Keratinocyte (primary cell): ENCODE results near the gene NR2E3. TPM values are rescaled to one million over a fixed set of nuclear protein-coding genes. Genes with fewer than 3 reads are reported as not detected.

ENCODE experiments used
- DNase-seq: peaks from one replicate; pipeline ENCODE4 v3.0.0-alpha.2; 2011; ENCODE audit warnings: low read depth, missing footprints, low spot score
- FAIRE-seq: peaks from 2 replicates; lab custom pipeline; 2011; peaks lifted over from hg19 to GRCh38; lab: Jason Lieb, UNC
- H2AFZ ChIP-seq: 2 replicates; pipeline ENCODE4 v1.6.0; 2012; ENCODE audit warnings: low read length, control low read depth, inconsistent platforms; ENCODE audit not compliant: control insufficient read depth
- H3K27ac ChIP-seq: 2 replicates; pipeline ENCODE4 v1.5.1; 2011; ENCODE audit warnings: low read length; ENCODE audit not compliant: control insufficient read depth, insufficient read depth
- H3K27me3 ChIP-seq: 3 replicates; pipeline ENCODE4 v1.6.0; 2011; ENCODE audit warnings: low read length; ENCODE audit not compliant: control insufficient read depth, insufficient read depth; ENCODE audit errors: extremely low read depth
- H3K36me3 ChIP-seq, 2 experiments: 2 replicates in 1 of 2; 3 replicates in 1 of 2; pipeline ENCODE4 v1.5.1; 2011; ENCODE audit warnings: low read length in 2 of 2, mild to moderate bottlenecking in 1 of 2; ENCODE audit not compliant: control insufficient read depth in 2 of 2, insufficient read depth in 2 of 2; ENCODE audit errors: extremely low read depth in 1 of 2
- H3K4me1 ChIP-seq: 3 replicates; pipeline ENCODE4 v1.5.1; 2011; ENCODE audit warnings: low read length; ENCODE audit not compliant: control insufficient read depth, insufficient read depth; ENCODE audit errors: extremely low read depth
- H3K4me2 ChIP-seq: 3 replicates; pipeline ENCODE4 v1.6.0; 2011; ENCODE audit warnings: low read depth, low read length; ENCODE audit not compliant: control insufficient read depth, insufficient read depth; ENCODE audit errors: extremely low read depth
- H3K4me3 ChIP-seq, 3 experiments: fragments of 200-600 bp in 1 of 3; sonication (generic) in 1 of 3; 2 replicates in 2 of 3; 3 replicates in 1 of 3; pipeline ENCODE4 v1.5.1; 2011 to 2016; ENCODE audit warnings: low read length in 3 of 3, mild to moderate bottlenecking in 3 of 3, control low read depth in 2 of 3, inconsistent platforms in 1 of 3, low read depth in 1 of 3, mixed read lengths in 1 of 3, mixed run types in 1 of 3, moderate library complexity in 1 of 3; ENCODE audit not compliant: control insufficient read depth in 2 of 3, insufficient read depth in 2 of 3; ENCODE audit errors: extremely low read depth in 1 of 3
- H3K79me2 ChIP-seq: 2 replicates; pipeline ENCODE4 v1.6.0; 2012; ENCODE audit warnings: low read length; ENCODE audit not compliant: control insufficient read depth, insufficient read depth
- H3K9ac ChIP-seq: 3 replicates; pipeline ENCODE4 v1.6.0; 2011; ENCODE audit warnings: low read length; ENCODE audit not compliant: control insufficient read depth, insufficient read depth; ENCODE audit errors: extremely low read depth
- H3K9me1 ChIP-seq: 3 replicates; pipeline ENCODE4 v1.6.0; 2011; ENCODE audit warnings: low read length; ENCODE audit not compliant: control insufficient read depth, insufficient read depth; ENCODE audit errors: extremely low read depth
- H3K9me3 ChIP-seq: 2 replicates; pipeline ENCODE4 v1.5.1; 2012; ENCODE audit warnings: low read depth, low read length; ENCODE audit not compliant: control insufficient read depth
- H4K20me1 ChIP-seq: 3 replicates; pipeline ENCODE4 v1.6.0; 2011; ENCODE audit warnings: low read length; ENCODE audit not compliant: control insufficient read depth, insufficient read depth; ENCODE audit errors: extremely low read depth
- EZH2 ChIP-seq: IDR thresholded peaks from one replicate; pipeline ENCODE4 v1.6.1; 2012; ENCODE audit warnings: inconsistent platforms, mild to moderate bottlenecking, low read length, moderate library complexity
- dilution Hi-C: fragments of 300-500 bp; cut with MboI; formaldehyde crosslinking; loops from one replicate; pipeline ENCODE4 v1.7.0; 2020; ENCODE audit warnings: low sequenced_read_pairs; ENCODE audit not compliant: extremely low pct_ligation_motif_present
- polyA plus RNA-seq, 5 experiments: library from polyadenylated mRNA; depleted of rRNA in 3 of 5; stranded (reverse) in 3 of 5; stranded (forward) in 1 of 5; unstranded in 1 of 5; fragments of >200 nt; gene quantifications; 1 replicate in 1 of 5; 2 replicates in 3 of 5; 3 replicates in 1 of 5; pipeline versions ENCODE4 v1.2.1 to v1.2.3, GENCODE V29; 2011 to 2012; ENCODE audit warnings: missing spikeins in 2 of 5, low read depth in 1 of 5, low replicate concordance in 1 of 5
- TF ChIP-seq, protein P1 (sequence below), 3 experiments: IDR thresholded peaks in 1 of 3; conservative IDR thresholded peaks in 1 of 3; optimal IDR thresholded peaks in 1 of 3; 2 replicates in 2 of 3; 3 replicates in 1 of 3; pipeline versions ENCODE3 to v1.5.1; 2011; ENCODE audit warnings: low read length in 3 of 3, mild to moderate bottlenecking in 3 of 3, moderate library complexity in 2 of 3, control low read depth in 1 of 3, inconsistent platforms in 1 of 3; ENCODE audit not compliant: insufficient read depth in 2 of 3; ENCODE audit errors: extremely low read depth in 1 of 3

Gene NR2E3
- polyA plus RNA-seq, 1 donor (not counting 4 experiments of a cell fraction or from before 2014, with no cell fraction given): 0.46 TPM

DNA sequence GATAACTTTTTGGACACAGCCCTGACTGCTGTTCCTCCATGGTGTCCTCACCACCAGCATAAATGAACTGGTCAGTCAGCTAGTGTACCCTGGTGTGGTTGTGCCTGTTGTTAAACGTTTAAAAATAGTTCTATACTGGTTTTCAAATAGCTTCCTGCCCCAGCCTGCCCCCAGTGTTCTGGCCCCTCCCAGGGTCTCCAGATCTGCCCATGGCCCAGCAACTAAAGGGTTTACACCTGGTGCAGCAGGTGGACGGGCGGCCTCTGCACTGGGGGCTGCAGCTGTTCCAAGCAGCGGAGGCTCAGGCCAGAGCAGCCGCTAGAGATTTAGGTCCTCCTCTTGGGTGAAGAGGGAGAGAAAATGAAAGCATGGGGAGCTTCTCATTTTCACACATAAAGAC is 6.1 kb upstream of the NR2E3 start:
- Histone ChIP-seq H3K4me1 (peaks cover 10% of the 10 kb centered on the region), H3K9me1 (no peaks in the 10 kb centered on the region), H3K4me3 (no peak overlapping the region), H4K20me1 (no peaks in the 10 kb centered on the region), H3K36me3 (peaks cover 0 to 2% of the 10 kb centered on the region in 2 experiments), H3K27me3 (no peaks in the 10 kb centered on the region), H3K27ac (no peak overlapping the region), H3K4me2 (no peak overlapping the region), H2AFZ (no peak overlapping the region), H3K9me3 (no peaks in the 10 kb centered on the region), H3K9ac (no peak overlapping the region), H3K79me2 (no peaks in the 10 kb centered on the region)
- TF ChIP-seq, protein P1, sequence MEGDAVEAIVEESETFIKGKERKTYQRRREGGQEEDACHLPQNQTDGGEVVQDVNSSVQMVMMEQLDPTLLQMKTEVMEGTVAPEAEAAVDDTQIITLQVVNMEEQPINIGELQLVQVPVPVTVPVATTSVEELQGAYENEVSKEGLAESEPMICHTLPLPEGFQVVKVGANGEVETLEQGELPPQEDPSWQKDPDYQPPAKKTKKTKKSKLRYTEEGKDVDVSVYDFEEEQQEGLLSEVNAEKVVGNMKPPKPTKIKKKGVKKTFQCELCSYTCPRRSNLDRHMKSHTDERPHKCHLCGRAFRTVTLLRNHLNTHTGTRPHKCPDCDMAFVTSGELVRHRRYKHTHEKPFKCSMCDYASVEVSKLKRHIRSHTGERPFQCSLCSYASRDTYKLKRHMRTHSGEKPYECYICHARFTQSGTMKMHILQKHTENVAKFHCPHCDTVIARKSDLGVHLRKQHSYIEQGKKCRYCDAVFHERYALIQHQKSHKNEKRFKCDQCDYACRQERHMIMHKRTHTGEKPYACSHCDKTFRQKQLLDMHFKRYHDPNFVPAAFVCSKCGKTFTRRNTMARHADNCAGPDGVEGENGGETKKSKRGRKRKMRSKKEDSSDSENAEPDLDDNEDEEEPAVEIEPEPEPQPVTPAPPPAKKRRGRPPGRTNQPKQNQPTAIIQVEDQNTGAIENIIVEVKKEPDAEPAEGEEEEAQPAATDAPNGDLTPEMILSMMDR (optimal IDR thresholded peaks at IDR 0.05 in 1 of 3, IDR thresholded peaks at IDR 0.05 in 1 of 3, conservative IDR thresholded peaks at IDR 0.05 in 1 of 3; ENCODE audit: extremely low read depth in 1 of 3, insufficient read depth in 2 of 3, low read length in 3 of 3): no peak
- TF ChIP-seq EZH2: no peak
- FAIRE-seq (no peak), DNase-seq (no peak)
- dilution Hi-C loops: no loop called here

DNA sequence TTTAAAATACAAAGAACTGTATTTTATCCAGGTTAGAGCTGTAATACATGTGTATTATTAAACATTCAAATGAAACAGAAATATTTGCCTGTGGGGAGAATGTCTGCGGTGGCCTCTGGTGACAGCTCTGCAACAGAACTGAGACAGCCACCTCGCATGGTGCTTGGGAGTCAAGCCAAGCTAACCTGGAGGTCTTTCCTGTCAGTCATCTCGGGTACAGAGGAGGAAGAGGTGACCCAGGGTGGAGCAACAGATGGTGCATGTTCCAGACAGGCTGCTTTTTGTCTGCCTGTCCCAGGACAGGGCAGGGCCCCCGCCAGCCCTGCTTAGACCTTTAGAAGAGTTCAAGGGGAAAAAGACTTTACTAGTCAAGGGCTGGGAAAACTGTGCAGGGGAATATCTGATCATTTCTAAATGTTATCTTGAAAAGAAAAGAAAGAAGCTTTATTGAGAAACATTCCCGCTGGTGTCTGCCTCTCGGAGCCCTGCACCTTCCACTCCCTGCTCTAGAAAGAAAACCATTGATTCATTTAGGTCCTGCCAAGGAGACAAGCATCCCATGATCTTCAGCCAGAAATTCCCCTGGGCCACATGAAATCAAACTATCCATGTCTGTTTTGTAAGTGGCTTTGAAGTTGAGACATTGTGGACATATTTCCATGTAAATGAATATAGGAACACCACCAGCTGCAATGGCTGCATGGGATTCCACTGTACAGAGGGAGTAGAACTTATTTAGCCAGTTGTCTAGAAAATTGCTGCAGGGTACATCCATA is 5.5 kb upstream of the NR2E3 start:
- Histone ChIP-seq H4K20me1 (no peaks in the 10 kb centered on the region), H3K9me3 (no peaks in the 10 kb centered on the region), H3K9me1 (no peaks in the 10 kb centered on the region), H3K4me2 (no peak overlapping the region), H2AFZ (no peak overlapping the region), H3K36me3 (peaks cover 0 to 2% of the 10 kb centered on the region in 2 experiments), H3K79me2 (no peaks in the 10 kb centered on the region), H3K4me3 (no peak overlapping the region), H3K4me1 (peaks cover 10% of the 10 kb centered on the region), H3K9ac (no peak overlapping the region), H3K27me3 (no peaks in the 10 kb centered on the region), H3K27ac (no peak overlapping the region)
- TF ChIP-seq, protein P1 (optimal IDR thresholded peaks at IDR 0.05 in 1 of 3, IDR thresholded peaks at IDR 0.05 in 1 of 3, conservative IDR thresholded peaks at IDR 0.05 in 1 of 3; ENCODE audit: extremely low read depth in 1 of 3, insufficient read depth in 2 of 3, low read length in 3 of 3): no peak
- no peak for TF ChIP-seq EZH2
- dilution Hi-C loops: no loop called here
- no peak for DNase-seq
- FAIRE-seq: no peak
